Left lung (tissue), 10 donors: ENCODE measurements around the gene ASIC2. TPM values are rescaled to one million over a fixed set of nuclear protein-coding genes. Genes with fewer than 3 reads are reported as not detected.

Experiments
- ATAC-seq: fragments of 200-7000 bp; cut with Tn5 transposase; one replicate; pipeline ENCODE4 v1.9.1; 2020; ENCODE audit warnings: moderate library complexity
- DNase-seq, 4 donors: peaks; one replicate each; pipeline ENCODE4 v3.0.0-alpha.2; 2013 to 2020
- H3K27ac ChIP-seq, 2 donors: fragments of 200-600 bp; sonication (generic) in 1 of 2; one replicate each; pipeline versions ENCODE4 v1.5.0 to v1.8.0; 2020 to 2021
- H3K27me3 ChIP-seq, 2 donors: fragments of 200-600 bp; sonication (generic) in 1 of 2; one replicate each; pipeline versions ENCODE4 v1.5.0 to v1.8.0; 2020 to 2021
- H3K36me3 ChIP-seq, 2 donors: fragments of 200-600 bp; sonication (generic) in 1 of 2; one replicate each; pipeline versions ENCODE4 v1.5.0 to v1.8.0; 2020 to 2021
- H3K4me1 ChIP-seq, 2 donors: fragments of 200-600 bp; one replicate each; pipeline ENCODE4 v1.8.0; 2021
- H3K4me3 ChIP-seq, 2 donors: fragments of 200-600 bp; sonication (generic) in 1 of 2; one replicate each; pipeline versions ENCODE4 v1.5.0 to v1.8.0; 2020 to 2021; ENCODE audit warnings: mild to moderate bottlenecking in 1 of 2
- H3K9me3 ChIP-seq, 2 donors: fragments of 200-600 bp; sonication (generic) in 1 of 2; one replicate each; pipeline versions ENCODE4 v1.5.0 to v1.8.0; 2020 to 2021
- CTCF ChIP-seq, 2 donors: fragments of 200-600 bp; sonication (generic) in 1 of 2; IDR thresholded peaks; one replicate each; pipeline versions ENCODE4 v1.5.0 to v1.8.0; 2021; ENCODE audit warnings: antibody characterized with exemption in 2 of 2
- intact Hi-C, 2 donors: fragments of 100-400 bp; cut with DNase I; formaldehyde crosslinking; loops; one replicate each; pipeline versions ENCODE4 v1.11.2 to v1.14.2; 2022
- polyA plus RNA-seq, 6 donors: library from polyadenylated mRNA; unstranded; fragments of 120-200 nt; gene quantifications; one replicate each; pipeline ENCODE4 v1.2.1, GENCODE V29; 2013; ENCODE audit not compliant: insufficient read length in 6 of 6
- total RNA-seq, 2 donors: library from RNA; stranded (reverse); fragmentation: NEBNext Ultra II Directional; extraction: Animal tissue kit (Norgen Biotek cat#: 25700); gene quantifications; one replicate each; pipeline ENCODE4 v1.2.1, GENCODE V29; 2021
- donor health status: DM: no; HTN: yes; CAD: no.
- donor health status: DM: no; HTN: no; CAD: no.

The ASIC2 gene
- total and polyA plus RNA-seq, 8 donors, result 0.08 to 0.59 (median 0.46) TPM

- H3K36me3 ChIP-seq, result no peaks in the 10 kb centered on the region
- ATAC-seq (no peak), DNase-seq (no peak)
- H3K27me3 ChIP-seq, result no peaks in the 10 kb centered on the region
- peaks cover 2 to 5% of the 10 kb centered on the region in 2 donors for H3K4me1 ChIP-seq
- no peak overlapping the region for H3K27ac ChIP-seq
- intact Hi-C loops, result no loop called here
- no peaks in the 10 kb centered on the region for H3K9me3 ChIP-seq
- TF ChIP-seq CTCF (IDR thresholded peaks at IDR 0.05), result no peak
- no peak overlapping the region for H3K4me3 ChIP-seq
Observed at GRCh38 chr17:33240362-33240761, 52.7 kb downstream of the ASIC2 start.

- H3K27ac ChIP-seq, result no peak overlapping the region
- H3K4me3 ChIP-seq, result no peak overlapping the region
- no peaks in the 10 kb centered on the region for H3K36me3 ChIP-seq
- intact Hi-C loops, result no loop called here
- no peak for ATAC-seq
- no peak for TF ChIP-seq CTCF (IDR thresholded peaks at IDR 0.05)
- no peaks in the 10 kb centered on the region for H3K9me3 ChIP-seq
- H3K27me3 ChIP-seq, result no peaks in the 10 kb centered on the region
- DNase-seq, result no peak
- H3K4me1 ChIP-seq, result peaks cover 5% of the 10 kb centered on the region in 2 donors
Observed at GRCh38 chr17:33239702-33240101, 53.4 kb downstream of the ASIC2 start.

GRCh38 chr17:33234930-33235685 lies 58.0 kb downstream of the ASIC2 start:
- no peak for TF ChIP-seq CTCF (IDR thresholded peaks at IDR 0.05)
- no peaks in the 10 kb centered on the region for H3K36me3 ChIP-seq
- H3K9me3 ChIP-seq, result no peaks in the 10 kb centered on the region
- ATAC-seq (peak; percentile 95), DNase-seq (peak in 1 of 4 donors; percentile 78)
- H3K4me1 ChIP-seq, result peaks cover 5% of the 10 kb centered on the region in 2 donors
- no peak overlapping the region for H3K4me3 ChIP-seq
- H3K27me3 ChIP-seq, result no peaks in the 10 kb centered on the region
- H3K27ac ChIP-seq, result peak overlapping the region in 1 of 2 donors; percentile 1
- intact Hi-C loops, result no loop called here

GRCh38 chr17:33234233-33234632 lies 58.9 kb downstream of the ASIC2 start:
- H3K4me3 ChIP-seq, result no peak overlapping the region
- intact Hi-C loops, result no loop called here
- no peaks in the 10 kb centered on the region for H3K9me3 ChIP-seq
- no peak for TF ChIP-seq CTCF (IDR thresholded peaks at IDR 0.05)
- peaks cover 5% of the 10 kb centered on the region in 2 donors for H3K4me1 ChIP-seq
- DNase-seq (no peak), ATAC-seq (no peak)
- no peaks in the 10 kb centered on the region for H3K36me3 ChIP-seq
- no peaks in the 10 kb centered on the region for H3K27me3 ChIP-seq
- no peak overlapping the region for H3K27ac ChIP-seq

- DNase-seq, result no peak
- TF ChIP-seq CTCF (IDR thresholded peaks at IDR 0.05), result no peak
- peaks cover 5% of the 10 kb centered on the region in 2 donors for H3K4me1 ChIP-seq
- no peaks in the 10 kb centered on the region for H3K36me3 ChIP-seq
- no peak overlapping the region for H3K27ac ChIP-seq
- no peak overlapping the region for H3K4me3 ChIP-seq
- H3K27me3 ChIP-seq, result no peaks in the 10 kb centered on the region
- no peaks in the 10 kb centered on the region for H3K9me3 ChIP-seq
- intact Hi-C loops, result no loop called here
- no peak for ATAC-seq
Observed at GRCh38 chr17:33233811-33234177, 59.3 kb downstream of the ASIC2 start.
